ENCODE data around the gene MAFF.
"Not testable (repeated sequence)": the region's sequence is repeated elsewhere in the genome, so short reads cannot be mapped to it uniquely, and the experiment has no call there.

The MAFF gene

GRCh38 chr22:38201711-38202436 is at the start of gene MAFF:
MAFF (plus strand) TSS chr22:38201994; CDS start chr22:38213854, 11,860 bp downstream.
- TF ChIP-seq CTCF (IDR thresholded peaks at IDR 0.05) = no peak
- DNase-seq = peak; percentile 96
- Mint-ChIP-seq H3K4me3 (peak within 1 kb of the TSS; percentile 85), H3K4me1 (peaks cover 27% of the 10 kb centered on the region), H3K27me3 (ENCODE audit: low read depth, poor library complexity) (peaks cover 5% of the 10 kb centered on the region), H3K9me3 (no peaks in the 10 kb centered on the region), H3K27ac (peak within 1 kb of the TSS; percentile 88), H3K36me3 (ENCODE audit: low read depth) (no peaks in the 10 kb centered on the region)

- Mint-ChIP-seq H3K9me3 (peaks cover 5% of the 10 kb centered on the region), H3K4me3 (no peak overlapping the region), H3K36me3 (ENCODE audit: low read depth) (no peaks in the 10 kb centered on the region), H3K4me1 (peaks cover 5% of the 10 kb centered on the region), H3K27ac (no peak overlapping the region), H3K27me3 (ENCODE audit: low read depth, poor library complexity) (no peaks in the 10 kb centered on the region)
- no peak for DNase-seq
- TF ChIP-seq CTCF (IDR thresholded peaks at IDR 0.05) = no peak
Measured at GRCh38 chr22:38153821-38154562, 47.8 kb upstream of the MAFF start.

DNA sequence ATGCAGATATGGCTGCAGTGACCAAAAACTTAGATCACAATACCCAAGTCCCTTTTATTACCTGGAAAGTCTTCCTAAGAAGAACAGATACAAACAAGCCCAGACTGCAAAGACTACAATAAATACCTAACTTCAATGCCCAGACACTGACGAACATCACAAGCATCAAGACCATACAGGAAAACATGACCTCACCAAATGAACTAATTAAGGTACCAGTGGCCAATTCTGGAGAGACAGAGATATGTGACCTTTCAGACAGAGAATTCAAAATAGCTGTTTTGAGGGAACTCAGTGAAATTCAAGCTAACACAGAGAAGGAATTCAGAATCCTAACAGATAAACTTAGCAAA is 47.3 kb upstream of the MAFF start:
- not testable (repeated sequence) for H3K9me3 Mint-ChIP-seq

GRCh38 chr22:38155703-38156102 is 46.1 kb upstream of the MAFF start:
- peaks cover 3% of the 10 kb centered on the region for H3K27me3 Mint-ChIP-seq (ENCODE audit: low read depth, poor library complexity)
- H3K4me3 Mint-ChIP-seq = no peak overlapping the region
- TF ChIP-seq CTCF (IDR thresholded peaks at IDR 0.05) = no peak
- no peak overlapping the region for H3K27ac Mint-ChIP-seq
- H3K4me1 Mint-ChIP-seq = peaks cover 5% of the 10 kb centered on the region
- no peak for DNase-seq
- peaks cover 5% of the 10 kb centered on the region for H3K9me3 Mint-ChIP-seq
- H3K36me3 Mint-ChIP-seq (ENCODE audit: low read depth) = no peaks in the 10 kb centered on the region

More for the DNA sequence above, 47.3 kb upstream of the MAFF start:
- not testable (repeated sequence) for H3K27ac Mint-ChIP-seq; H3K36me3 Mint-ChIP-seq (ENCODE audit: low read depth); H3K4me3 Mint-ChIP-seq; H3K4me1 Mint-ChIP-seq; DNase-seq; H3K27me3 Mint-ChIP-seq (ENCODE audit: low read depth, poor library complexity)

DNA sequence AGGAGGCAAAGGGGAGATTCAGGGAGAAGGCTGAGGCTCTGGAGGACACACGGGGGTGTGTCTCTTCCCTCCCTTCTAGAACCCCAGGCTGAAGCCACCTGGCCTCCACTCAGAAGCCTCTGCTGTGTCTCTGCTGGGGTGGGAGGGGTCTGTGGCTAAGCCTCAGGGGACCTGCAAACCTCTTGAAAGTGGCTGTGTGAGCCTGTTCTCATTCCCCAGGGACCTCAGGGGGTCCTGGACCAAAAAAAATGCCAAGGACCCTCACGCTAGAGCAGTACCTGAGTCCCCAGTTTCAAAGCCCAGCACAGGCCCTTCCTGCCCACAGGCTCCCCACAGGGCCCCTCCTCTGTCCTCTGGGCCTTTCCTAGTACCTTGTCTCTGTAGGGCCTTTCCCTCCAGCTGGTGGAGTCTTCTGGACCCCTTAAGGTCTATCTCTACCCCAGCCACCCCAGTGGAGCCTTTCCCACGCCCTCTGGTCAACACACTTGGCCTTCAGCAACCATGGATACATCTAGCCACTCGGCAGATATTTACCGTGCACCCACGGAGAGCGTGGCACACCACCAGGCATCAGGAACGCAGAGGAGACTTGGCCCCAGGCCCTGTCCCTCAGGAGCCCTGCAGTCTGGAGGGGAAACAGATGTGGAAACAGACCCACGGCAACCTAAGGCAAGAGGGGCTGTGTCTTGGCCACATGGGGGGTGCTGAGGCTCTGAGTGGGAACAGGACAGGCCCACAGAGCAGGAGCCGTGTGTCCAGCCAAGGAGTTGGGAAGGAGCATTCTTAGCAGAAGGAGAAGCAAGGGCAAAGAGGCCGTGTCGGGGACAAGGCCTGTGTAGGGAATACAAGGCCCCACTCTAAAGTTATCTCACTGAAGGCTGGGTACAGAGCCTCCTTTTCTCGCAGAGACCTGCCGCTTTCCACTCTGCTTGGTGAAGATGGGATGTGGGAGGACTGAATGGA is 38.6 kb upstream of the MAFF start:
- H3K4me1 Mint-ChIP-seq = peaks cover 44% of the 10 kb centered on the region
- peaks cover 3% of the 10 kb centered on the region for H3K27me3 Mint-ChIP-seq (ENCODE audit: low read depth, poor library complexity)
- peak overlapping the region; percentile 94 for H3K27ac Mint-ChIP-seq
- DNase-seq = no peak
- H3K36me3 Mint-ChIP-seq (ENCODE audit: low read depth) = peaks cover 24% of the 10 kb centered on the region
- H3K4me3 Mint-ChIP-seq = no peak overlapping the region
- H3K9me3 Mint-ChIP-seq = no peaks in the 10 kb centered on the region
- TF ChIP-seq CTCF (IDR thresholded peaks at IDR 0.05) = no peak

All from nephron progenitor cell (in vitro differentiated cells).